ENCODE results near the gene TCP11X2.
"Not testable (repeated sequence)": the region's sequence is repeated elsewhere in the genome, so short reads cannot be mapped to it uniquely, and the experiment has no call there.

GRCh38 chrX:102439908-102440307 lies 31.7 kb downstream of the TCP11X2 start, which contains the start of gene NXF2B:
- not testable (repeated sequence) for TF ChIP-seq EZH2 (IDR thresholded peaks at IDR 0.05; ENCODE audit: borderline replicate concordance, low read depth, low read length, poor library complexity, severe bottlenecking); CTCF (conservative IDR thresholded peaks at IDR 0.05; ENCODE audit: low read depth, low read length)
